K562 (cell line): ENCODE measurements around the gene SEPTIN2. TPM values are rescaled to one million over a fixed set of nuclear protein-coding genes. Genes with fewer than 3 reads are reported as not detected.
A peak's percentile ranks its signal among the peaks of the same experiment; 100 is the strongest.

Experiments used
- E2F4 ChIP-seq: sonication (generic); formaldehyde crosslinking; IDR thresholded peaks from 2 replicates; pipeline ENCODE4 v1.8.0; 2022; ENCODE audit warnings: mild to moderate bottlenecking, low read depth, missing genetic modification reagents
- HLTF ChIP-seq: fragments of 450-650 bp; IDR thresholded peaks from 2 replicates; pipeline ENCODE4 v1.6.1; 2016
- KAT7 ChIP-seq: sonication (generic); formaldehyde crosslinking; IDR thresholded peaks from 2 replicates; pipeline ENCODE4 v1.8.0; 2022; ENCODE audit warnings: missing genetic modification reagents, mild to moderate bottlenecking, borderline replicate concordance
- POLR3G ChIP-seq: IDR thresholded peaks from 2 replicates; pipeline ENCODE4 v1.6.1; 2011; ENCODE audit not compliant: insufficient read length, insufficient replicate concordance; ENCODE audit errors: extremely low read depth
- PRPF4 ChIP-seq: fragments of 200-400 bp; formaldehyde crosslinking; IDR thresholded peaks from one replicate; pipeline ENCODE4 v1.6.1; 2017; ENCODE audit warnings: low read length, low read depth, mild to moderate bottlenecking; ENCODE audit not compliant: insufficient read depth, poor library complexity, severe bottlenecking
- RBBP5 ChIP-seq: fragments of 200-600 bp; sonication (generic); IDR thresholded peaks from 2 replicates; pipeline ENCODE4 v1.6.1; 2012; ENCODE audit warnings: borderline replicate concordance, mild to moderate bottlenecking, low read length, control low read depth, inconsistent platforms; ENCODE audit not compliant: insufficient read depth, poor library complexity, severe bottlenecking
- SMARCA5 ChIP-seq: fragments of 450-650 bp; IDR thresholded peaks from 2 replicates; pipeline ENCODE4 v1.6.1; 2016
- TAF9B ChIP-seq: fragments of 450-650 bp; IDR thresholded peaks from 2 replicates; pipeline ENCODE4 v1.6.1; 2018; ENCODE audit warnings: mild to moderate bottlenecking; ENCODE audit not compliant: partially characterized antibody
- ZBTB5 ChIP-seq: fragments of 450-650 bp; IDR thresholded peaks from 2 replicates; pipeline ENCODE4 v1.6.1; 2017; ENCODE audit warnings: antibody characterized with exemption
- ZFP1 ChIP-seq: fragments of 450-650 bp; formaldehyde crosslinking; IDR thresholded peaks from 2 replicates; pipeline ENCODE4 v1.4.0; 2020; ENCODE audit warnings: mild to moderate bottlenecking, mixed read lengths
- ZNF12 ChIP-seq: sonication (generic); formaldehyde crosslinking; IDR thresholded peaks from 2 replicates; pipeline ENCODE4 v1.4.0; 2020; ENCODE audit warnings: mild to moderate bottlenecking, missing genetic modification reagents
- ZNF165 ChIP-seq: fragments of 250-450 bp; sonication (Bioruptor Pico); IDR thresholded peaks from 2 replicates; pipeline ENCODE4 v1.4.0; 2020; ENCODE audit warnings: borderline replicate concordance
- ZNF280B ChIP-seq: fragments of 250-450 bp; sonication (Bioruptor Pico); IDR thresholded peaks from 2 replicates; pipeline ENCODE4 v1.5.1; 2021; ENCODE audit warnings: mild to moderate bottlenecking
- ZNF311 ChIP-seq: fragments of 250-450 bp; sonication (Bioruptor Pico); IDR thresholded peaks from 2 replicates; pipeline ENCODE4 v1.4.0; 2020; ENCODE audit warnings: mild to moderate bottlenecking, moderate library complexity
- ZNF609 ChIP-seq: sonication (generic); formaldehyde crosslinking; IDR thresholded peaks from 2 replicates; pipeline ENCODE4 v1.8.1; 2023; ENCODE audit warnings: missing genetic modification reagents, mild to moderate bottlenecking, borderline replicate concordance
- polyA plus RNA-seq, 8 experiments: library from polyadenylated mRNA; depleted of rRNA in 4 of 8; stranded (reverse) in 5 of 8; unstranded in 3 of 8; fragments of >200 nt; fragmentation: Nextera tagmentation in 2 of 8; fragmentation: Illumina TruSeq in 1 of 8; extraction: Ambion mirVana in 2 of 8; extraction: Trizol in 1 of 8; gene quantifications; 2 replicates each; pipeline versions ENCODE4 v1.2.1 to v1.2.3, GENCODE V29; 2011 to 2014; ENCODE audit warnings: inconsistent platforms in 1 of 8, missing spikeins in 1 of 8
- total RNA-seq, 7 experiments: library from RNA; depleted of rRNA in 6 of 7; stranded (reverse); fragments of >200 nt in 6 of 7; fragmentation: Illumina TruSeq in 2 of 7; extraction: Trizol in 2 of 7; gene quantifications; 2 replicates each; pipeline versions ENCODE4 v1.2.1 to v1.2.3, GENCODE V29; 2011 to 2021; ENCODE audit warnings: low replicate concordance in 1 of 7

SEPTIN2 gene
- total and polyA plus RNA-seq, 9 of the 15 experiments (the other 6 are each of a cell fraction or from before 2014, with no cell fraction given), result 121 to 367 (median 166) TPM

GRCh38 chr2:241315093-241315878 lies 439 bp upstream of the SEPTIN2 start, which contains the start of gene HDLBP (continued):
- TF ChIP-seq RBBP5 (peak; percentile 67), ZNF280B (CRISPR knock-in tag) (no peak), ZBTB5 (no peak), KAT7 (CRISPR knock-in tag) (no peak), HLTF (no peak; the same call in 1 of the 2 replicates), ZNF311 (CRISPR knock-in tag) (no peak), ZNF165 (CRISPR knock-in tag) (no peak), ZFP1 (CRISPR knock-in tag) (no peak), PRPF4 (peak; percentile 67), SMARCA5 (peak; percentile 43; the same call in 1 of the 2 replicates), POLR3G (no peak), E2F4 (CRISPR knock-in tag) (peak; percentile 74; the same call in 1 of the 2 replicates), ZNF609 (CRISPR knock-in tag) (0 out of 2 replicates have a peak, but pooled peaks have one; percentile 55), TAF9B (peak; percentile 95), ZNF12 (no peak)
